Stimulated activated CD4-positive, alpha-beta T cell treated with anti-CD3 and anti-CD28 coated beads, Interleukin-1b, Interleukin-23, amount 100 ng/mL, for 24 hours (primary cell): ENCODE data around the gene BAZ1B.
"Not testable (repeated sequence)": the region's sequence is repeated elsewhere in the genome, so short reads cannot be mapped to it uniquely, and the experiment has no call there.

ENCODE experiments used
- DNase-seq, 4 experiments: peaks; one replicate each; pipeline ENCODE4 v3.0.0-alpha.2; 2020; ENCODE audit warnings: low read depth in 4 of 4, low spot score in 1 of 4

BAZ1B gene

GRCh38 chr7:73503229-73503628 is 18.9 kb downstream of the BAZ1B start:
- DNase-seq = no peak

- DNase-seq = no peak
Observed at GRCh38 chr7:73496626-73497025, 25.5 kb downstream of the BAZ1B start.

- DNase-seq = not testable (repeated sequence)
Observed at GRCh38 chr7:73495507-73495906, 26.6 kb downstream of the BAZ1B start.

- no peak for DNase-seq
Observed at GRCh38 chr7:73489976-73490375, 32.1 kb downstream of the BAZ1B start.

DNA sequence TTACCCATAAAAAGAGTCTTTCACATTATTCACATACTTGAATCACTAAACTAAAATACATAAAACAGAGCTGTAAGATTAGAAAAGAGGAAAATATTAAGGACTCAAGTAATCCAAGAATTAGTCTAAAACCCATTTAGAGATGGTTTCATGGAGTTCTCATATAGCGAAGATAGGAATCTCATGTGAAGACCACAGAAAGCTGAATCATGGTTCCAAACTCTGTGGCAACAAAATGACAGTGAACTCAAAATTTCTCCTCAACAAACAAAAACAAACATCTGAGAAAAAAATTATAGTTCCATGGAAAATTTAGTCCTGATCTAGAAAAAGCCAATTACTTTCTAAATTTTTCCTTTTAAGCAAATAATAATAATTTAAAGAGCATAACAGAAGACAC is 34.6 kb downstream of the BAZ1B start:
- no peak for DNase-seq

- no peak for DNase-seq
Observed at GRCh38 chr7:73483171-73483570, 38.9 kb downstream of the BAZ1B start.

DNA sequence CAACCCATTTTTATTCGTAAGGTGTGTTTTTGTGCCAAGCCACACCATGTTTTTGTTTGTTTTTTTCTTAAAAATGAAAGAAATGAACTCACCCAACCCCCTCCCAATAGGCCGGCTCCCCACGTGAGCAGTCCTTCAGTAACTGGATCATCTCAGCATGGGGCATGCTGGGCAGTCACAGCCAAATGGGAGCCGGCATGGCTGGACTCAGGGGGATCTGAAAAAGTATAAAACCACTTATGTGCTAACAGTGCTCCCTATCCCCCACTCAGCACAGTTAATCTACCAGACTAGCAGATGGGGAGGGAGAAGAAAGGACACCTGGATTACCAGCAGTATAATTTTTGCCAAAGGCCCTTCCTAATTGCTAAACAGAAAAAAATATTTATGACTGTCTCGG is 39.3 kb downstream of the BAZ1B start:
- no peak for DNase-seq

- not testable (repeated sequence) for DNase-seq
Observed at GRCh38 chr7:73481521-73481920, 40.6 kb downstream of the BAZ1B start.

DNA sequence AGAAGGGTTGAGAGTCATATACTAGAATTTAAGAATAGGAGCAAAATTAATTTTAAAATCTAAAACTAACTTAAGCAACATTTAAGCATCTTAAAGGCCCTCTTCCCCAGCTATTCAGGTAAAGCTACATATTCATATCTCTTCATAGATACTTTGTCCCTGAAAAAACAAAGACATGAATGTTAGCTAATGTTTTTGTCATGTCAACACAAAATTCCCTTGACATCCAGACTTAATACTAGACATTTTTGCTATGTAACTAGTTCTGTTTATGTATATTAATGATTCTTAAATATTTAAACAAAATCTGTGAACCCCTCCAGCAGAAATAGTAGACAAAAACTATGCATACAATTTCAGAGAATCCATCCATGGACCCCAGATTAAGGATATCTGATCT is 43.5 kb downstream of the BAZ1B start:
- DNase-seq = no peak

DNA sequence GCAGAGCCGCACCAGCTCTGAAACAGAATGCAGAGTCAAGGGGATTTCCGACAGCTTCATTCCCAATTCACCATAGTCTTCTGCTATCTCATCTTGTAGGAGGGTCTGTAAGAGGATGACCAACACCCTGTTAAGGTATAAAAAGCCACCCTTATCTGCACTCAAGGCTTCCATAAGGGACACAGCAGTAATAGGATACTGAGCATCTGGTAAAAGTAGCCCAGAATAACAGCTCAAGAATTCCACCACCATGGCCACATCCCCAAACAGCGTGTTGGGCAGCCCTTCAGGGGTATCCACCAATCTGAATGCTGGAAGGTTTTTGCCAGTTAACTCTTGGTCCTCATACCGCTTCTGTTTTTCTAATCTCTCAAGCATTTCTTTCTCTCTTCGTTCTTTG is 44.7 kb downstream of the BAZ1B start:
- no peak for DNase-seq

GRCh38 chr7:73470208-73470607 is 51.9 kb downstream of the BAZ1B start:
- DNase-seq = no peak

- DNase-seq = not testable (repeated sequence)
Observed at GRCh38 chr7:73467046-73467445, 55.0 kb downstream of the BAZ1B start.

DNA sequence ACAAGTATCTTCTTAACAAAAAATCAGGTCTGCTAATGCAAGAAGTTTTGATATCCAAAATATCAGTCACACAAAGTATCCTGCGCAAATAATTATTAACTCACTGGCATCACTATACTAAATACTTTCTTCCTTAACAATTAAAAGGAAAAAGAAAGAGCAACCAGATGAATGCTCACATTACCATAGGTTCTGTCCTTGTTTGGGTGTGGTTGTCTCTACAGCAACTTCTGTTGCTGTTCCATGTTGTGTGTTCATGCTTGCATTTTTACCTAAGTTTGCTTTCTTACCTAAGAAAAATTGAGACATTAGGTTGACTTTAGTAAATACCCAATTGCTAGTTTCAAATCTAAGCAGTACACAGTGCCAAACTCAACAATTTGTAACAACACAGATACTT is 56.0 kb downstream of the BAZ1B start:
- no peak for DNase-seq

DNA sequence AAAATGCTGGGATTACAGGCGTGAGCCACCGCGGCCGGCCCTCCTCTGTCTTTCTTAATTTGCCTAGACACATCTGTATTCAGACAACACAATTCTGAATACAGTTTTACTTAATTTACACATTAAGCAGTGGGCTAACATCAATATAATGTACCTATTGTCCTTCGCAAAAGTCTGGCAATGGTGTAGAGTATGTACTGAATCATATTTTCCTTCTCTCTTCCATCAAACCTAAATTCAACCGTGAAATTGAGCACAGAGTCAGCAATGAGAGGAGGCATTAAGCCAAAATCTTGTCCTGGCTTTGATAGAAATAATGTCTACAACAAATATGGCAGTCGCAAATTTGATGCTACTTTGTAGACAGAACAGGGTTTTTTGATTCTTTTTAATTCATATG is 58.1 kb downstream of the BAZ1B start:
- no peak for DNase-seq

GRCh38 chr7:73463260-73463659 is 58.8 kb downstream of the BAZ1B start:
- DNase-seq = no peak

- no peak for DNase-seq
Observed at GRCh38 chr7:73461782-73462285, 60.3 kb downstream of the BAZ1B start.

DNA sequence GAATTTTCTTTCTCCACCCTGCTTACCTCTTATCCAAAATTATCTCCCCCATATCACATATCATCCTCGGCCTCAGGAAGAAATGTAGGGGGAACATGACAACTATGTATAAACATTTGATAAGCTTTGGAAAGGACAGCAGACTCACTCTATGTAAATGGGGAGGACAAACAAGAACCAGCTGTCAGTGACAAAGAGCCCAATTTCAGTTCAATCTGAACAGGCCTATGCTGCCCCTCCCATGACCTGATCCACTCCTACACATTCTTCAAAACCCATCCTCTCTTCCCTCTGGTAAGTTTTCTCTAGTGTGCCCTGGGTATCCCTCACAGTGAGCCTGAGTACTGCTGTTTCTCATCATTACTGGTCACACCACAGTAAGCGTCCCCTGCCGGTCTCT is 67.7 kb downstream of the BAZ1B start:
- DNase-seq = no peak

- DNase-seq = no peak
Observed at GRCh38 chr7:73452999-73453635, 69.0 kb downstream of the BAZ1B start.

DNA sequence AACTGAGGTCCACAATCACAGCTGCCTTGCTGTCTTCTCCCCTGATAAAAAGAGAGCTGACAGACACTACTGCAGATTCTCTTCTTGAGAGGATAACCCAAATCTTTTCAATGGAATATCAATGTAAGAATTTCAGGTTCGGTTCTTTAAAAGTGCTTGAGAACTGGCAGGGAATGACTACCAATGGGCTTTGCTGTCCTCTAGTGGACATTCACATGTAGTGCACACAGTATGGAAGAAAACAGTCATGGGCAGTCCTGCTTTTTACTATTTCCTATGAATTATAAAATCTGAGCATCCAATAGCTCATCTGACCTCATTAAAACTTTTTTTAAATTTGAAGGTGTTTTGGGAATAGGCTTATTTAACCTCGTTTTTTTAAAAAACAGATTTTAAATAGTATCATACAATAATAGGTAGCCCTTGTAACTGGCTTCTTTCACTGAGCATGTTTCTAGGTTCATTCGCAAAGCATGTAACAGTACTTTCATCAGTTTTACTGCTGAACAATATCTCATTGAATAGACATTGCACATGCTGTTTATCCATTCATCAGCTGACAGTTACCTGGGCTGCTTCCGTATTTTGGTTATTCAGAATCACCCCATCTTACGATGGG is 70.2 kb downstream of the BAZ1B start:
- DNase-seq = no peak

DNA sequence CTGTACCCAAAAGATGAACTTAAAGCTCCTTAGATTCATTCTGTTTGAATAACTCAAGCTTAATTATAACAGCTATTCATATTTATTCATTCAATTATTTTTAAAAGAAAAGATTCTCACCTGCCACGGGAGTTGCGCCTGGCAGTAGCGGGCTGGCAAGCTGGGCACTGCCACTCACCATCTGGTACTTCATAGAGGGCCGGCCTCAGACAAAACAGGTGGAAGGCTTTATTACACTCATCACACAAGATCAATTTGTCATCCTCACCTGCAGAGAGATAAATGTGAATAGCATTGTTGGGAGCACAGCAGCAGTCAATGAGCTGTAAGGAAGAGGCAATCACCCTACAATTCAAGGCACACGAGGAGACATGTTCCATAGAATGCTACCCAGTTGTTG is 72.7 kb downstream of the BAZ1B start:
- DNase-seq = no peak

DNA sequence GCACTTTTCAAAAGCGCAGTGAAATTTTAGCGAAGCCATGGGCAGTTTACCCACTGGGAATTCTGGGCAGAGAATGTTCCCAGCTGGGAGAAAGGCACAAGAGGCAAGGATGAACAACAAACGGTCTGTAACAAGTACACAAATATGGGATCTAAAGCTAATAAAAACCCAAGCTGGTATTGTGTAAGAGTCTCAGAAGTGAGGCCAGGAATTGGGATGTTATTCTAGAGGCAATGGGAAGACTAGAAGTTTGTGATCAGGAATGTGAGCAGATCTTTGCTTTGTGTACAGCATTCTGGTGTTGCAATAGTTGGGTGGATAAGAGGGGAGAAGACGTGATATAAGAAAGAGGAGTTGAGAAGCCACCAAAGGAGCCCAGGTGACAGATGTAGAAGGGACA is 73.5 kb downstream of the BAZ1B start:
- DNase-seq = no peak

- no peak for DNase-seq
Observed at GRCh38 chr7:73447121-73447733, 74.9 kb downstream of the BAZ1B start.

- DNase-seq = no peak
Observed at GRCh38 chr7:73446682-73447081, 75.4 kb downstream of the BAZ1B start.
